PC-3 (cell line): ENCODE results near the gene PTGIS.

Experiments used
- EZH2 ChIP-seq: fragments of 300-600 bp; sonication (generic); IDR thresholded peaks from one replicate; pipeline ENCODE4 v1.6.1; 2017; ENCODE audit warnings: antibody characterized with exemption, mild to moderate bottlenecking, low read length; ENCODE audit not compliant: unreplicated experiment
- TF ChIP-seq, protein P1 (sequence below): fragments of 300-600 bp; sonication (generic); conservative IDR thresholded peaks from 2 replicates; pipeline ENCODE4 v1.5.1; 2017; ENCODE audit warnings: antibody characterized with exemption, low read depth, mild to moderate bottlenecking, low read length

DNA sequence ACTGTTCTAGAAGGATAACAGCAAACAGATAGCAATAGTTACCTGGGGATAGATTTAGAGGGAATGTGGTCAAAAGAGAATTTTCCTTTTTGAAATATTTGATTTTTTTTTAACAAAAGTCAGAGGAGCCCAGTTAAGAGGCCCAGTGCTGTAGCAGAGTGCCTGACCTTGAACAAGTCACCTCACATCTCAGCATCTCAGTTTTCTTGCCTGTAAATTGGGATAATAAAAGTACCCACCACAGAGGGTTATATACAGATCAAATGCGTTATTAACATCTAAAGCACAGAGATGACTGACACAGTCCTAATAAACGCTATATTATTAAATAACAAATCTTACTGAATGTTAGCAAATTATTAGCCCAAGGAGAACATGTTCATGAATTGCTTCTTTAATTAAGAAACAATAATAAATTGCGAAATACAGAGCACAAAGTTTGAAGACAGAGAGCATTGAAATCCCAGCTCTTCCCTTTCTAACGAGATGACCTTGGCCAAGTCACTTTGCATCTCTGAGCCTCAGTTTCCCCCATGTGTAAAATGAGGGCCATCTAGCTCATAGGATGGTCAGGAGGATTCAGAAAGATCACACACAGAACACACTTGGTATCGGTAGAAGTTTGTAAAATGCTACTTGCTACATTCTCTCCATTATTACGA, 35.5 kb downstream of the PTGIS start:
- TF ChIP-seq EZH2: no peak
- TF ChIP-seq, protein P1, sequence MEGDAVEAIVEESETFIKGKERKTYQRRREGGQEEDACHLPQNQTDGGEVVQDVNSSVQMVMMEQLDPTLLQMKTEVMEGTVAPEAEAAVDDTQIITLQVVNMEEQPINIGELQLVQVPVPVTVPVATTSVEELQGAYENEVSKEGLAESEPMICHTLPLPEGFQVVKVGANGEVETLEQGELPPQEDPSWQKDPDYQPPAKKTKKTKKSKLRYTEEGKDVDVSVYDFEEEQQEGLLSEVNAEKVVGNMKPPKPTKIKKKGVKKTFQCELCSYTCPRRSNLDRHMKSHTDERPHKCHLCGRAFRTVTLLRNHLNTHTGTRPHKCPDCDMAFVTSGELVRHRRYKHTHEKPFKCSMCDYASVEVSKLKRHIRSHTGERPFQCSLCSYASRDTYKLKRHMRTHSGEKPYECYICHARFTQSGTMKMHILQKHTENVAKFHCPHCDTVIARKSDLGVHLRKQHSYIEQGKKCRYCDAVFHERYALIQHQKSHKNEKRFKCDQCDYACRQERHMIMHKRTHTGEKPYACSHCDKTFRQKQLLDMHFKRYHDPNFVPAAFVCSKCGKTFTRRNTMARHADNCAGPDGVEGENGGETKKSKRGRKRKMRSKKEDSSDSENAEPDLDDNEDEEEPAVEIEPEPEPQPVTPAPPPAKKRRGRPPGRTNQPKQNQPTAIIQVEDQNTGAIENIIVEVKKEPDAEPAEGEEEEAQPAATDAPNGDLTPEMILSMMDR: no peak
